ENCODE measurements around the gene TMEM125. TPM values are rescaled to one million over a fixed set of nuclear protein-coding genes. Genes with fewer than 3 reads are reported as not detected.

TMEM125 gene
- total RNA-seq, 1 donor from 2014 or later = 0.52 TPM

DNA sequence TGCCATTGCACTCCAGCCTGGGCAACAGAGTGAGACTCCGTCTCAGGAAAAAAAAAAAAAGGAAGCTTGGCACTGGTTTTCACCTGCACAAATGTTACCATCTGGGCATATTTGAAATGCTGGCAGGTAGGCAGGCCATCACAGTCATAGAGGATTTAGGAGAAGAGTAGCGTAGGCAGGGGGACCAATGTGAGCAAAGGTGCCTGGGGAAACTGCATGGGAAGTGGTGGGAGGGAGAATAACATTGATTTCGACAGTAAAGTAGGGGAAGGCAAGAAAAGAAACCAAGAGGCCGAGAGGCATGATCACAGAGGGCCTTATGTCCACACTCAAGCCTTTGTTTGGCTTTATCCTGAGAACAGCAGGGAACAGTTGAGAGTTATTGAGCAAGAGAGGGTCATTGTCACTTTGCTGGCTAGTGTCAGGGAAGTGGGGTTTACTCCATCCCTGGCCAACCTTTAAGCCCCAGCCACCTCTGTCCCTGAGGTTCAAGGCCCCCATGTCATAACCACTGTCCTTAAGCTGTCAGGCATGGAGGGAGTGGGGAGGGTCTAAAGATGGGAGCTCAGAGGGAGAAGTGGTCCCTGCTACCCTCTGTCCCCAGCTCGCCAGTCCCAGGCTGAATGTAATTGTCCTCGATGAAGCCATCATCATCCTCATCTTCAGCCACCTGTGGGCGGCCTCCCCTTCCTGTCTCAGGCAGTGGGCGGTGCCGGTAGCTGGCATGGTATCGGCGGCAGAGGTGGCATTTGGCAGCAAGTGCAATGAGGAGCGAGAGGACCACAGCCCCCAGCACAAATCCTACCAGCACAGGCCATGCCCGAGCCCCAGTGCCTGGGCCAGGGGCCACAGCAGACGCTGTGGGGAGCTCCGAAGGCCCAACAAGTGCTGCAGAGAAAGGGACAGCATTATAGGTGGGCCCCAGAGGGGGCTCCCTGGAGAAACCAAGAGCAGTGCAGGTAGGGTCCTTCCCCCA lies 12.7 kb downstream of the TMEM125 start:
- no peaks in the 10 kb centered on the region for H3K4me1 ChIP-seq (ENCODE audit: control insufficient read depth in 3 of 3, insufficient read depth in 3 of 3, low read length in 3 of 3)
- no peak overlapping the region for H3K27ac ChIP-seq (ENCODE audit: low read depth, low read length)
- H3K4me3 ChIP-seq (ENCODE audit: low read length in 3 of 3) = no peak overlapping the region
- H3K9me3 ChIP-seq (ENCODE audit: control insufficient read depth in 3 of 3, low read length in 3 of 3) = no peaks in the 10 kb centered on the region
- H3K36me3 ChIP-seq (ENCODE audit: control insufficient read depth in 3 of 3, insufficient read depth in 3 of 3, low read length in 3 of 3) = no peaks in the 10 kb centered on the region
- peaks cover 0 to 9% (median 2%) of the 10 kb centered on the region in 3 donors for H3K27me3 ChIP-seq (ENCODE audit: control insufficient read depth in 3 of 3, insufficient read depth in 3 of 3, low read length in 3 of 3)
- H3K9ac ChIP-seq (ENCODE audit: low read depth in 1 of 3, low read length in 3 of 3) = no peak overlapping the region

DNA sequence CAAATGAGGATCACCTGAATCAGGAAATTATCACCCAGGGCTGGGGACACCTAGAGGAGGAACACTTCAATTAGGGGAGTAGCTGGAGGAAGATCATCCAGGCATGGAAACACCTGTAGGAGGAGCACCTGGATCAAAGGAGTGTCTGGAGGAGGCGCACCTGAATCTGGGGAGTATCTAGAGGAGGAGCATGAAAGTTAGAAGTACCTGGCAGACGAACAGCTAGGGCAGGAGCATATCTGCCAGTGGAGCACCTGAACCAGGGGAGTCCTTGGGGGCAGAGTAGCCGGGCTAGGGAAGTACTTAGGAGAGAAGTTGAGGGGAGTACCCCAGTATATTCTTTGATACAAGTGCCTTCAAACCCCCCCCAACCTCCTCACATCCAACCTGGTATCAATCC lies 14.3 kb downstream of the TMEM125 start:
- peaks cover 0 to 9% (median 0%) of the 10 kb centered on the region in 3 donors for H3K27me3 ChIP-seq (ENCODE audit: control insufficient read depth in 3 of 3, insufficient read depth in 3 of 3, low read length in 3 of 3)
- H3K4me1 ChIP-seq (ENCODE audit: control insufficient read depth in 3 of 3, insufficient read depth in 3 of 3, low read length in 3 of 3) = no peaks in the 10 kb centered on the region
- no peak overlapping the region for H3K27ac ChIP-seq (ENCODE audit: low read depth, low read length)
- H3K36me3 ChIP-seq (ENCODE audit: control insufficient read depth in 3 of 3, insufficient read depth in 3 of 3, low read length in 3 of 3) = no peaks in the 10 kb centered on the region
- H3K9me3 ChIP-seq (ENCODE audit: control insufficient read depth in 3 of 3, low read length in 3 of 3) = no peaks in the 10 kb centered on the region
- no peak overlapping the region for H3K9ac ChIP-seq (ENCODE audit: low read depth in 1 of 3, low read length in 3 of 3)
- H3K4me3 ChIP-seq (ENCODE audit: low read length in 3 of 3) = no peak overlapping the region

DNA sequence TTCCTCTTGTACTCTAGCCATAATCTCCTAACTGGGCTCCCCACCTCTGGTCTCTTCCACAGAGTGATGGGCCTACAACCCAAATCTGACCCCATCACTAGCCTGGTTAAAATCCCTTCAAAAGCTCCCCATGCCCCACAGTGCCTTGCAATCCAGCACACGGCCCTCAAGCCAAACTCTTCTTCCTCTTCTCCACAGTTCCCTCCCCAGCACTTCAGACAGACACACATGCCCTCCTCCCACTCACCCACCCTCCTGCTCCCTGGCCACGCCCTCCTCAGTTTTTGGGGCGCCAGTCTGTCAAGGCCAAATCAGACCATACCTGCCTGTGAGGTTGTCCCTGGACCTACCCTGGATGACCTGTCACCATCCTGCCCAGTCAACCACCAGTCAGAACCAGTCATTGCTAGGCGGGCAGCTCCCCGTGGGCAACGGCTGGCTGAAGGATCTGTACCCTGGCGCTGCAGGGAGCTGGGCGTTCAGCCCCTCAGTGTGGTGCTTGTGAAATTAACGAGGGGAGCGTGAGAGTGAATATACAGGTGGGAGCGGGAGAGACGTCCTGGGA lies 14.8 kb downstream of the TMEM125 start:
- no peak overlapping the region for H3K27ac ChIP-seq (ENCODE audit: low read depth, low read length)
- no peaks in the 10 kb centered on the region for H3K4me1 ChIP-seq (ENCODE audit: control insufficient read depth in 3 of 3, insufficient read depth in 3 of 3, low read length in 3 of 3)
- H3K27me3 ChIP-seq (ENCODE audit: control insufficient read depth in 3 of 3, insufficient read depth in 3 of 3, low read length in 3 of 3) = peaks cover 0 to 9% (median 0%) of the 10 kb centered on the region in 3 donors
- no peaks in the 10 kb centered on the region for H3K9me3 ChIP-seq (ENCODE audit: control insufficient read depth in 3 of 3, low read length in 3 of 3)
- no peak overlapping the region for H3K9ac ChIP-seq (ENCODE audit: low read depth in 1 of 3, low read length in 3 of 3)
- H3K36me3 ChIP-seq (ENCODE audit: control insufficient read depth in 3 of 3, insufficient read depth in 3 of 3, low read length in 3 of 3) = no peaks in the 10 kb centered on the region
- H3K4me3 ChIP-seq (ENCODE audit: low read length in 3 of 3) = no peak overlapping the region

DNA sequence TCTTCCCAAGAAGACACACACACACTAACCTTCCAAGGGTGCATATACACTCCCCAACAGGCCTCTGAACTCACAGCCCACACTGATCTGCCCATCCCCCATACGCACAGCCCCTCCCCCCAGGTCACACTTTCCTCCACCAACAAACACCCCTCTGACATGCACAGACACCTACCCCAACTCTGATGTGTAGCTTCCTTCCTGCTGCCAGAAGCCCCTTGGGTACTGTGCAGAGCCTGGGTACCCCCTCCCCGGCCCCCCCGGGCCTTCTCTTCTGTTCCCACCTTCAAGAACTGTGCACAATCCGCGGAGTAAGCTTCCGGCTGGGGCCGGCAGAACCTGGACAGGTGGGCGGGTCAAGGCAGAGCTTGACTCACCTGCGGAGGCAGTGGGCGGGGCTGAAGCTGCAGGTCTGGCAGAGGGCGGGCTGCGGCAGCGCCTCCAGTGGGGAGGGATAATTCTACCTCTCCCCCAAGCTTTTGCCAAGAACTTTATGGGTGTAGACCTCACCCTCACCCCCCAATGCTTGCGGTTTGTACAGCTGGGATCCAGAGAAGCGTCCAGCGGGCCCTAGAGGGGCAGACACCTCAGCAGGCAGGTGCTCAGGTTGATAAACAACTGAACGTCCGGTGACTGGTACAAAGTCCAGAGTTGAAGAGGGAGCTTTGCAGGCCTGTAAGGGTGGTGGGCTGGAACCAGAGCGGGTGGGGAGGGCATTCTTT lies 15.6 kb downstream of the TMEM125 start, which contains the start of gene C1orf210:
TSS of gene C1orf210 (minus strand) at position 313 of the 722 bp plus-strand sequence. CDS start 2,311 bp downstream, outside the sequence.
- Histone ChIP-seq H3K36me3 (ENCODE audit: control insufficient read depth in 3 of 3, insufficient read depth in 3 of 3, low read length in 3 of 3) (no peaks in the 10 kb centered on the region), H3K4me1 (ENCODE audit: control insufficient read depth in 3 of 3, insufficient read depth in 3 of 3, low read length in 3 of 3) (no peaks in the 10 kb centered on the region), H3K9me3 (ENCODE audit: control insufficient read depth in 3 of 3, low read length in 3 of 3) (no peaks in the 10 kb centered on the region), H3K4me3 (ENCODE audit: low read length in 3 of 3) (no peak within 1 kb of the TSS), H3K27ac (ENCODE audit: low read depth, low read length) (no peak within 1 kb of the TSS), H3K9ac (ENCODE audit: low read depth in 1 of 3, low read length in 3 of 3) (no peak within 1 kb of the TSS), H3K27me3 (ENCODE audit: control insufficient read depth in 3 of 3, insufficient read depth in 3 of 3, low read length in 3 of 3) (peaks cover 0 to 9% (median 0%) of the 10 kb centered on the region in 3 donors)

DNA sequence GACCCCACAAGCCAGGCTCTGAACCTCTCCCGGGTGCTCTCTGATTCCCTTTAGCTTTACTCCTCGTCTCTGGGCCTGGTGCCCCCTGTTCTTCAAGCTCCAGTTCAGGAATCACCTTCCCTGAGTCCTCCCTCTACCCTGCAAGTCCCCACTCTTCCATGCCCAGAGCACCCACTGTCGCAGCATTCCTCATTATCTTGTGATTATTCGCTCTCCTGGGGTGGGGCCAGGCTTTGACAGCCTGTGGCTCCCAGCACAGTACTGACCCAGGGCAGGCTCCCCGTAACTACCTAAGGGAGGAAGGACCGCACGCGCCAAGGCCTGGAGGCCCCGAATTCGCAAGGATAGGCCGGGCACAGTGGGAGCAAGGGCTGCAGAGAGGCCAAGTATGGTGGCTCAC lies 16.3 kb downstream of the TMEM125 start:
- Histone ChIP-seq H3K4me1 (ENCODE audit: control insufficient read depth in 3 of 3, insufficient read depth in 3 of 3, low read length in 3 of 3) (no peaks in the 10 kb centered on the region), H3K27ac (ENCODE audit: low read depth, low read length) (no peak overlapping the region), H3K9ac (ENCODE audit: low read depth in 1 of 3, low read length in 3 of 3) (no peak overlapping the region), H3K9me3 (ENCODE audit: control insufficient read depth in 3 of 3, low read length in 3 of 3) (no peaks in the 10 kb centered on the region), H3K36me3 (ENCODE audit: control insufficient read depth in 3 of 3, insufficient read depth in 3 of 3, low read length in 3 of 3) (no peaks in the 10 kb centered on the region), H3K27me3 (ENCODE audit: control insufficient read depth in 3 of 3, insufficient read depth in 3 of 3, low read length in 3 of 3) (peaks cover 0 to 9% (median 0%) of the 10 kb centered on the region in 3 donors), H3K4me3 (ENCODE audit: low read length in 3 of 3) (no peak overlapping the region)

DNA sequence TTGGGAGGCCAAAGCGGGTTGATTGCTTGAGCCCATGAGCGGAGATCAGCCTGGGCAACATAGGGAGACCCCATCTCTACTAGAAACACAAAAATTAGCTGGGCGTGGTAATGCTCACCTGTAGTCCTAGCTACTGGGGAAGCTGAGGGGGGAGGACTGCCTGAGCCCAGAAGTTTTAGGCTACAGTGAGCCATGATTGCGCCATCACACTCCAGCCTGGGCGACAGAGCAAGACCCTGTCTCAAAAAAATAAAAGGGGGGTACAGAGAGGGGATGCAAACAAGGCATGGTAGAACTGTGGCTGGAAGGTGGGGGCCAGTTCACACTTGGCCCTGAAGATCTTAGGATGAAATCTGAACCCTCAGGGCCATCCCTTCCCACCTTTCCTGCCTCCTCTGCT lies 16.8 kb downstream of the TMEM125 start:
- no peaks in the 10 kb centered on the region for H3K36me3 ChIP-seq (ENCODE audit: control insufficient read depth in 3 of 3, insufficient read depth in 3 of 3, low read length in 3 of 3)
- no peaks in the 10 kb centered on the region for H3K4me1 ChIP-seq (ENCODE audit: control insufficient read depth in 3 of 3, insufficient read depth in 3 of 3, low read length in 3 of 3)
- peaks cover 0 to 9% (median 0%) of the 10 kb centered on the region in 3 donors for H3K27me3 ChIP-seq (ENCODE audit: control insufficient read depth in 3 of 3, insufficient read depth in 3 of 3, low read length in 3 of 3)
- H3K27ac ChIP-seq (ENCODE audit: low read depth, low read length) = no peak overlapping the region
- no peak overlapping the region for H3K4me3 ChIP-seq (ENCODE audit: low read length in 3 of 3)
- H3K9ac ChIP-seq (ENCODE audit: low read depth in 1 of 3, low read length in 3 of 3) = no peak overlapping the region
- H3K9me3 ChIP-seq (ENCODE audit: control insufficient read depth in 3 of 3, low read length in 3 of 3) = no peaks in the 10 kb centered on the region

DNA sequence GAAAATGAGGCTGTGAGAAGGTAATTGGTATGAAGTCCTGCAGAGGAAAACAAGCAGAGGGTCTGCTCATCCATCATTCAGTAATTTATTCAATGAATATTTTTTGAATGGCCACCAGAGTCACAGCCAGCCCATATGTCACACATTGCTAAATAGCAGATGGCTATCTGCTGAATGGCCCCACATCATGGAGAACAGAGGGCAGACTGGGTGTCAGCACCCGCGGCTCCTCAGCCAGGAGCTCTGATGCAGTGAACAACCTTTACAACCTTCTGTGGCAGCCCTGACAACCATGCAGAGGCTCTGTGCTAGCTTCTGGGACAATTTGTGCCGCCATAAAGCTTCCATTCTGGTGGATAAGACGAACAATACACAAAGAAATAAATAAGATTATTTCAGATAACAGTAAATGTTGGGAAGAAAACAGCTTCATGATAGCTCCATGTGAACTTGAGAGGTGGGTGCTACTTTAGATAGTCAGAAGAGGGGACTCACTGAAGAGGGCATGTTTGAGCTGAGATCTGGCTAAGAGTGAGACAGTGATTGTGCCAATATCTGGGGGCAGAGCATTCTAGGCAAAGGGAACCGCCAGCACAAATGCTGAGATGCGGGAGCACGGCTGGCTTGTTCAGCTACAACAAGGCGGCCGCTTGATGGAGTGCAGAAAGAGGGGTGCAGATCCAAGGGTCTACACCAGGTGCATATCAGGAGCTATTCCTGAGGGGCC lies 18.4 kb downstream of the TMEM125 start:
- Histone ChIP-seq H3K4me3 (ENCODE audit: low read length in 3 of 3) (no peak overlapping the region), H3K4me1 (ENCODE audit: control insufficient read depth in 3 of 3, insufficient read depth in 3 of 3, low read length in 3 of 3) (peaks cover 0 to 2% (median 0%) of the 10 kb centered on the region in 3 donors), H3K27ac (ENCODE audit: low read depth, low read length) (no peak overlapping the region), H3K36me3 (ENCODE audit: control insufficient read depth in 3 of 3, insufficient read depth in 3 of 3, low read length in 3 of 3) (no peaks in the 10 kb centered on the region), H3K9me3 (ENCODE audit: control insufficient read depth in 3 of 3, low read length in 3 of 3) (no peaks in the 10 kb centered on the region), H3K27me3 (ENCODE audit: control insufficient read depth in 3 of 3, insufficient read depth in 3 of 3, low read length in 3 of 3) (peaks cover 0 to 9% (median 0%) of the 10 kb centered on the region in 3 donors), H3K9ac (ENCODE audit: low read depth in 1 of 3, low read length in 3 of 3) (no peak overlapping the region)

DNA sequence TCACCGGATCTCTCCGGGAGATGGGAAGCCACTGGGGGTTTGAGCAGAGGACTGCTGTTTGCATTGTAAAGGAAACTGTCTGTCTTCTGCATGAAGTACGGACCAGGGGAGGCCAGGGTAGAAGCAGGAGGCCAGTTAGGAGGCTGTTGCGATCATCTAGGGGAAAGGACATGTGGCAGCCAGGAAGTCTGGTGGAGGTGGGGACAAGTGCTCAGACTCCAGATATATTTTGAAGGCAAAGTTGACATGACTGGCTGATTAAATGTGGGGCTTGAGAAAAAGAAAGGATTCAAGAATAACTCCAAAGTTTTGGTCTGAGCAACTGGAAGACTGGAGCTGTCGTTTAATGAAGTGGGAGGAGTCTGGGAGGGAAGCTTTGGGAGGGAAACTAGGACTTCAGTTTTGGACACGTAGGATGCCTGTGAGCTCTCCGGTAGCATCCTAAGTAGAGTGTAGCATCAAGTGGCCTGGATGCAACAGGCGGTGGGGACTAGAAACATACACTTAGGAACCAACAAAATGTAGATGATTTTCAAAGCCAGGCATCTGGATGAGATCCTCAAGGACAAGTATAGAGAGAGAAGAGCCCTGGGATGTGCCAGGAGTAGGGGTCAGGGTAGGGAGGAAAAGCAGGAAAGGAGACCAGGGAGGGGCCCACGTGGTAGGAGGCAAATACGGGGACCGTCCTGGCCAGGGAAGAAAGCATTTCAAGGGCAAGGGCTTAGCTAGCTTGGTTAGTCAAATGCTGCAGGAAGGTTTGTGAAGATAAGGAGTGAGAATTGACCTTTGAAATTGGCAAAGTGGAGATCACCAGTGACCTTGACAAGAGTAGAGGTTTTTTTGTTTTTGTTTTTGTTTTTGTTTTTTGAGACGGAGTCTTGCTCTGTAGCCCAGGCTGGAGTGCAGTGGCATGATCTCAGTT lies 19.3 kb downstream of the TMEM125 start:
- H3K4me1 ChIP-seq (ENCODE audit: control insufficient read depth in 3 of 3, insufficient read depth in 3 of 3, low read length in 3 of 3) = peaks cover 0 to 8% (median 4%) of the 10 kb centered on the region in 3 donors
- no peaks in the 10 kb centered on the region for H3K9me3 ChIP-seq (ENCODE audit: control insufficient read depth in 3 of 3, low read length in 3 of 3)
- peaks cover 0 to 6% (median 0%) of the 10 kb centered on the region in 3 donors for H3K27me3 ChIP-seq (ENCODE audit: control insufficient read depth in 3 of 3, insufficient read depth in 3 of 3, low read length in 3 of 3)
- no peak overlapping the region for H3K27ac ChIP-seq (ENCODE audit: low read depth, low read length)
- no peak overlapping the region for H3K9ac ChIP-seq (ENCODE audit: low read depth in 1 of 3, low read length in 3 of 3)
- H3K4me3 ChIP-seq (ENCODE audit: low read length in 3 of 3) = no peak overlapping the region
- H3K36me3 ChIP-seq (ENCODE audit: control insufficient read depth in 3 of 3, insufficient read depth in 3 of 3, low read length in 3 of 3) = no peaks in the 10 kb centered on the region

DNA sequence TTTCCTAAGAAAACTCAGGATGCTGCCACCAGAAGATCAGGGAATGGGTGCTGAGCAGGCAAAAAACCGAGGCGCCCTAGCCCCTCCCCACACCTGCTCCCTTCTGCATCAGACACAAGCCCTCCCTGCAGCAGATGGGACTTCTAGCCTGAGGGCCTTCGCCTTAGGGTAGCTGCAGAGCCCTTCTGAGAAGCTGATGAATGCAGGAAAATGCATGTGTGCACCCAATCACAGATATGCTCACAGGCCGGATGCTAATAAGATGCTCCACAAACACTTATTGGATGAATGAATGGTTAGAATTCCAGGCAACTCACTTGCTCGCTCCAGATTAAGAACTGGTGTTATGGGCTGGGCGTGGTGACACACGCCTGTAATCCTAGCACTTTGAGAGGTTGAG lies 22.4 kb downstream of the TMEM125 start:
- H3K36me3 ChIP-seq (ENCODE audit: control insufficient read depth in 3 of 3, insufficient read depth in 3 of 3, low read length in 3 of 3) = no peaks in the 10 kb centered on the region

More for the DNA sequence above, 22.4 kb downstream of the TMEM125 start:
- Histone ChIP-seq H3K4me1 (ENCODE audit: control insufficient read depth in 3 of 3, insufficient read depth in 3 of 3, low read length in 3 of 3) (peaks cover 2 to 19% (median 12%) of the 10 kb centered on the region in 3 donors), H3K9ac (ENCODE audit: low read depth in 1 of 3, low read length in 3 of 3) (no peak overlapping the region), H3K9me3 (ENCODE audit: control insufficient read depth in 3 of 3, low read length in 3 of 3) (no peaks in the 10 kb centered on the region), H3K27me3 (ENCODE audit: control insufficient read depth in 3 of 3, insufficient read depth in 3 of 3, low read length in 3 of 3) (no peaks in the 10 kb centered on the region), H3K27ac (ENCODE audit: low read depth, low read length) (no peak overlapping the region), H3K4me3 (ENCODE audit: low read length in 3 of 3) (no peak overlapping the region)

All from skeletal muscle tissue (tissue), 4 donors.